Ovary (tissue), 3 donors: ENCODE data around the gene ZC3H10.

Source experiments
- EP300 ChIP-seq: sonication (generic); formaldehyde crosslinking; IDR thresholded peaks from one replicate; pipeline ENCODE4 v1.6.1; 2017; ENCODE audit warnings: antibody characterized with exemption
- POLR2A ChIP-seq: fragments of 450-650 bp; IDR thresholded peaks from one replicate; pipeline ENCODE4 v1.6.1; 2017; ENCODE audit warnings: antibody characterized with exemption, mild to moderate bottlenecking, moderate library complexity
- TF ChIP-seq, protein P1 (sequence below), 3 donors: fragments of 450-650 bp in 2 of 3; fragments of 200-600 bp in 1 of 3; IDR thresholded peaks; one replicate each; pipeline versions ENCODE4 v1.5.1 to v1.8.0; 2016 to 2022; ENCODE audit warnings: antibody characterized with exemption in 3 of 3, mild to moderate bottlenecking in 1 of 3
- donor health status: DM: no; HTN: no; CAD: no.

DNA sequence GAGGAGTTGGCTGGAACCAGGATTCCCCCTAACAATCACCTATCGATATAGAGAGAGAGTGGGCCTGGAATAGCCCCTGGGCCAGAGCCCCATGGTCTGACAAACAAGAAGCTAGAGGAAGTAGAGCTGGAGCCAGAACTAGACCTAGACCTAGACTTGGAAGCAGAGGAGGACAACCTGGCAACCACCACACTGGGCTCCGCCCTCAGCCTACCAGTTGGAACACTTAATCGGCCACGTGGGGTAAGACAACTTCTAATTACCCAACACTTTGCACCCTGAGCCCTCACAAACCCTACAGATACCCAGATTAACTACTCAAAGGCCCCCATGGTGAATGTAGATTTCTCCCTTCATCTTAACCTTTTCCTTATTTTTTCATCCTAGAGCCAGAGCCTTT is 18.3 kb upstream of the ZC3H10 start:
- TF ChIP-seq, protein P1, sequence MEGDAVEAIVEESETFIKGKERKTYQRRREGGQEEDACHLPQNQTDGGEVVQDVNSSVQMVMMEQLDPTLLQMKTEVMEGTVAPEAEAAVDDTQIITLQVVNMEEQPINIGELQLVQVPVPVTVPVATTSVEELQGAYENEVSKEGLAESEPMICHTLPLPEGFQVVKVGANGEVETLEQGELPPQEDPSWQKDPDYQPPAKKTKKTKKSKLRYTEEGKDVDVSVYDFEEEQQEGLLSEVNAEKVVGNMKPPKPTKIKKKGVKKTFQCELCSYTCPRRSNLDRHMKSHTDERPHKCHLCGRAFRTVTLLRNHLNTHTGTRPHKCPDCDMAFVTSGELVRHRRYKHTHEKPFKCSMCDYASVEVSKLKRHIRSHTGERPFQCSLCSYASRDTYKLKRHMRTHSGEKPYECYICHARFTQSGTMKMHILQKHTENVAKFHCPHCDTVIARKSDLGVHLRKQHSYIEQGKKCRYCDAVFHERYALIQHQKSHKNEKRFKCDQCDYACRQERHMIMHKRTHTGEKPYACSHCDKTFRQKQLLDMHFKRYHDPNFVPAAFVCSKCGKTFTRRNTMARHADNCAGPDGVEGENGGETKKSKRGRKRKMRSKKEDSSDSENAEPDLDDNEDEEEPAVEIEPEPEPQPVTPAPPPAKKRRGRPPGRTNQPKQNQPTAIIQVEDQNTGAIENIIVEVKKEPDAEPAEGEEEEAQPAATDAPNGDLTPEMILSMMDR (IDR thresholded peaks at IDR 0.05), result no peak
- TF ChIP-seq POLR2A (no peak), EP300 (no peak)
